ENCODE results near the gene PTPN9.
"Not testable (repeated sequence)": the region's sequence is repeated elsewhere in the genome, so short reads cannot be mapped to it uniquely, and the experiment has no call there.

Gene PTPN9

DNA sequence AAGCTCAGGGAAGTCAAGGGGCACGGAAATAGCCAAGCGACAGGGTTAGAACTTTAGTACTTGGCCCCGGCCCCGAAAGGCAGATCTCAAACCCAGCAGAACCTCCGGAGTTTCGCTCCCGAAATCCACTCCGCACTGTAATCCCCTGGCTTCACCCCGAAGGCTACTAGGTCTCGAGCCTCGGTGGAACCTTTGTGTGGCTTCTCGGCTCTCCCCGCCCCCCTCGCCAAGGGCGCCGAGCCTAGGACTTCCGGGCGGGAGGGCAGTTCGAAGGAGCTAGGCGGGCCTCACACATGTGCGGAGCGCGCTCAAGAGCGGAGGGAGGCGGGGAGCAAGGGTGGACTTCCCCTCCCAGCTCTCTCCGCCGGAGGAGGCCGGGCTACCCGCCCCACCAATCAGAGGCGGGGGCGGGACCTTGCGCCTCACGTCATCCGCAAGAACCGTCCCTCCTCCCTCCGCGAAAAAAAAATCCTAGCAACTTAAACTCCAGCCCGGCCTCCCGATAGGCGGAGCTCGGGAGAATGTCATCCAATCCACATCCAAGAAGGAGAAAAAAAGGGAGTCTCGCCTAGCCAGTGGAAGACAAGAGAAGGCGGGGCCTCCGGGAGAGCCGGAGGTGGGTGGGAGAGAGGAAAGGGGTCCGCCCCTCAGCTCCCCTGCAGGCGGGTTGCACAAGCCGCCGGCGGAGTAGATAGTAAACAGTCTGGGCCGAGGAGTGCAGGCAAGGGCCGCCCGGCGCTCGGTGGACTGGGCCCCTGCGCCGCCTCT, 125.2 kb downstream of the PTPN9 start:
- peak; percentile 99 for DNase-seq (ENCODE audit: low read depth, low spot score)

DNA sequence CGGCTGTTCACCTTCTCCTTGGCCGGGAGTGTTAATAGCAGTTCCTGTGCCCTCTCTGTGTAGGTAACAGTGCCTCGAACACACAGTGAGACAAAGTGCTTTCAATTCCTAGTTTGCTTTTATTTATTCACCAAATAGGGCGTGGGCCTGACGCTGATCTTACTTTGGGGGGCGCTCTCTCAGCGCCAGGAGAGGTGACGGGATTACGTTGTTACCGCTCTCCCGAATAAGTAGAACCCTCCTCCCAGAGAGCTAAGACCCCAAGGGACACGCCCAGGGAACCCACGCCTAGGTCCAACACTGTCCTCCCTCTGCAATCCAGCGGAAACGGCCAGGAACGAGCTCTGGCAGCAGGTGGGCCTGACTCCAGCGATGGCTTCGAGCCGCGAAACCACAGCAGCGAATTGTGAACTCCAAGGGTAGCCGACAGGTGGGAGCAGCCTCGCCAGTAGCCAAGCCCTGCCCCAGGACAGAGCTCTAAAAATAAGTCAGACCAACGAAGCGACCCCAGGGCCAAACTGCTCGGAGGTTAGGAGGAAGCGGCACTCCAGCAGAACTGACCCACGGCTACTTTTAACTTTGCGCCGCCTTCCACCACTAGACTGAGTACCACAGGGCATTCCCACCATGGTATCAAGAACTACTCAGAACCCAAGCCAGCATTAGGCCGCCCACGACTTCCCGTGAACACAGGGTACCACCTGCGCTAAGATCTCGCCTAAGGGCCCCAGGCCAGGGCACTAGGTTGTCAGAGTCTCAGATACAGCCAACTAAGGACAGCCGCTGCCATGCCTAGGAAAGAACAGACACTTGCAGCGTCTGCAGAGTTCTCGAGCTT, 126.0 kb downstream of the PTPN9 start:
- peak; percentile 12 for DNase-seq (ENCODE audit: low read depth, low spot score)

DNA sequence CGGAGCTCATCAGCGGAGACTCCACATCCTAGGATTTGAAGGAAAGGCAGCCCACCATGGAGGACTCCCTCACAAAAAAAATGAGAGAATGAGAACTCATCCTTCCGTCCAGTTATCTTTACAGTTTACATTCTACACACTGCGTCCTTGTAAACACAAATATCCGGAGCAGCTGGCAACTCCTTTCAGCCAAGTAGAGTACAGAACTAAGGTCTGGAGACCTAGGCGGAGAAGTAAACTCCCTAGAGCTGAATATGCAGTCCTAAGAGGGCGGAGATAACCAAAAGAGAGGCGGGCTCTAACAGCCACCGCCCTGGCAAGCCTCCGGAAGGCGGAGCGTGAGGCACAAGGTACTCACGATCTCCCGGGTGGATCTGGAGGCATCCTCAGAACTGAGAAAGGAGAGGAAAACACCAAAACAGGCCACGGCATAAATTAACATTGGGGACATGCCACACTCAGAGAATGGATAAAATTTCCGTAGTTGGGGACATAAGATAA, 126.7 kb downstream of the PTPN9 start:
- DNase-seq (ENCODE audit: low read depth, low spot score) = no peak

DNA sequence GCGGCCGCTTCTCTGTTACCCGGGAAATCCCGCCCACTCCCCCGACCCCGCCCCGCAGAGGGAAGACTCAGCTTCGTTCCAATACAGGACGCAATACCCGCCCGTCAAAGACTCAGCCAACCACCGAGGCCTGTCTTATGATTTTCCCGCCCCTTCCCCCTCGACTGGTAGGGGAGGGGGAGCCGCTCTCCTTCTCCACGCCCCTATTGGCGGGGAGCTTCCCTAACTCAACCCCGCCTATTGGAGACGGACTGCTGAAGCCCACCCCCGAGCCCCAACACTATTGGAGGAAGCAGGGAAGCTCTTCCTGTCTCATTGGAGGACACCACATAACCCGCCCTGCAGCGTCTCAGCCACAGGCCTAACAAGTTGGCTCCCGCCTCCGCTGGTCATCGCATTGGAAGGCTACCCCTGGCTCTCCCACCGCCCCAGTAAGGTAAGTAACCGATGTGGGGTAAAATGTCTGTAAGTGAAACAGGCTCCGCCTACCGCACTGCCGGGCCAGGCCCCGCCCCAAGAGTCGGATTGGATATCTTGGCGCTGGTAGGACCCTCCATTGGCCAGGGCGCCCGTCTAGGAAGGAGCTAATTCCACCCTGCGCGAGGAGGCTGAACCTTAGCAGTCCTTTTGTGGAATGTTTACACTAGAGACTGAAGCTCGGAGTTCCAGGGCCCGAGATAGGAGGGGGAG, 127.3 kb downstream of the PTPN9 start, which contains the start of gene SIN3A:
Gene SIN3A, minus strand, starts transcription at position 17 of the 690 bp plus-strand sequence. CDS start 21,315 bp downstream, outside the sequence.
- DNase-seq (ENCODE audit: low read depth, low spot score) = peak; percentile 100

DNA sequence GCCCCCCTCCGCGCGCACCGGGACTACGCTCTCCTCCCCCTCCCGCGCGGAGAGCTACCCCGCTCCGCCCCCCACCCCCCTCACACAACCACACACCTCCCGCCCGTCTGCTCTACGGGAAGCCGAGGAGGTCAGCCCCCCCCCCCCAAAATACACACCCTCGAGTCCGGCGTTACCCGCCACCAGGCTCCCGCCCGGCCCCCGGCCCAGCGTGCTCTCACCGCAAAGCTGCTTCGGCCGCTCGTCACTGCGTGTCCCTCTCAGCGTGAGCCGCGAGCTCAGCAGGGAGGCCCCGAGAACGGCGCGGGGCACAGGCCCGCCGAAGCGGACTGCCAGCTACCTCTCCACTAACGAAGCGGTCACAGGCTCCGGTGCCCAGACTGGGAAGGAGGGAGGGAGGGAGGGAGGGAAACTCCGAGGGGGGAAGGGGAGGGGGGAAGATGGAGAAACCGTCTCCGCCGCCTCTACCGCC, 127.9 kb downstream of the PTPN9 start:
- no peak for DNase-seq (ENCODE audit: low read depth, low spot score)

DNA sequence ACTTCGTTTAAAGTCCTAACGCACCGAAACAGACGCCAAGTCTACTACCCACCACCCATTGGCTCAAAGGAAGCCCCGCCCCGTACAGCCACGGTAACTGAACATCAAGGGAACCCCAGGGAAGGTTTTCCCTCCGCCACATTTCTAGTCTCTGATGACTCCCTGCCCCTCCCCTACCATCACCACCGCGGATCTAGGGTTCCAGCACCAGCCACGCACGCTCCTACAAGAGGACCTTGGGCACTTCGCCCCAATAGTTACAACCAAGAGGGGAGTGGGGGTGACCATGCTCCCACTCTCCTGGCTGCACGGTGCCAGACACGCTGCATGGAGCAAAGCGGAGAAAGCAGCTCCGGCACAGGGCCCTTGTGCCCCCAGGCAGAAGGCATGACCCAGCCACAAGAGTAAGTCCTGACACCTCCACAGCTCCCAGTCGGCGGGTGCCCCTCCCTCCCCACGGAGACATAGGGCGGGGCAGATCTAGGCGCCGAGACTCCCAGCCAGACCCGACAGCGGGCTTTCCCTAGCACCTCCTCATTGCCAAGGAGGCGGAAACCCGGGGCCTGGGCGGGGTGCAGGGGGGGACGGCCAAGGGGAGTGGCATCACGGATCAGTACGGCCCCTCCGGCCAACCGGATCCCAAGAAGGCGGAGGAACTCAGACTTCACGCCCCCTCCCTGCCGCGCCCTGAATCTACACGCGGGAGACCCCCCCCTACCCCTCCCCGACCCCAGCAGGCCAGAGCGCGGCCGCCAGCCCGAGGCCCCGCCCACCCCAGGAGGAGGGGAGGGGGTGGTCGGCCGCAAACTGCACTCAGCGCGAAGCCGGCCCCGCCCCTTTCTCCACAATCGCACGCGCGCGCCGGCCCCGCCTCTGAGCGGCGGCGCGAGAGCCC, 128.6 kb downstream of the PTPN9 start:
- peak; percentile 88 for DNase-seq (ENCODE audit: low read depth, low spot score)

- DNase-seq (ENCODE audit: low read depth, low spot score) = no peak
Measured at GRCh38 chr15:75449585-75450306, 129.4 kb downstream of the PTPN9 start.

GRCh38 chr15:75448171-75448570, 130.9 kb downstream of the PTPN9 start:
- DNase-seq (ENCODE audit: low read depth, low spot score) = not testable (repeated sequence)

- no peak for DNase-seq (ENCODE audit: low read depth, low spot score)
Measured at GRCh38 chr15:75446151-75446550, 133.0 kb downstream of the PTPN9 start.

- not testable (repeated sequence) for DNase-seq (ENCODE audit: low read depth, low spot score)
Measured at GRCh38 chr15:75445324-75445723, 133.8 kb downstream of the PTPN9 start.

DNA sequence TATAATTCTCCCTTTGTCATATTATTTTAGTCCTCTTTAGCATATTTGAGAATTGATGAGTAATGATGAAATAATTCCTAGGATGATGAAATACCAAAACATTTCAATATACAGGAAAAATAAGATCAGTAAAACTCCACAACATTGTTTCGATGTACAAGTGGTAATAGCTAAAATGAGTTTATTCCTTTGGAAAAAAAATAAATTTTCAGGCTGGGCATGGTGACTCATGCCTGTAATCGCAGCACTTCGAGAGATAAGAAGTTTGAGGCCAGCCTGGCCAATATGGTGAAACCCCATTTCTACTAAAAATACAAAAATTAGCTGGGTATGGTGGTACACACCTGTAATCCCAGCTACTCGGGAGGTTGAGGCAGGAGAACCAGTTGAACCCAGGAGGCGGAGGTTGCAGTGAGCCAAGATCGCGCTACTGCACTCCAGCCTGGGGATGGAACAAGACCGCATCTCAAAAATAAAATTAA, 135.1 kb downstream of the PTPN9 start:
- DNase-seq (ENCODE audit: low read depth, low spot score) = not testable (repeated sequence)

- DNase-seq (ENCODE audit: low read depth, low spot score) = no peak
Measured at GRCh38 chr15:75437721-75438120, 141.4 kb downstream of the PTPN9 start.

DNA sequence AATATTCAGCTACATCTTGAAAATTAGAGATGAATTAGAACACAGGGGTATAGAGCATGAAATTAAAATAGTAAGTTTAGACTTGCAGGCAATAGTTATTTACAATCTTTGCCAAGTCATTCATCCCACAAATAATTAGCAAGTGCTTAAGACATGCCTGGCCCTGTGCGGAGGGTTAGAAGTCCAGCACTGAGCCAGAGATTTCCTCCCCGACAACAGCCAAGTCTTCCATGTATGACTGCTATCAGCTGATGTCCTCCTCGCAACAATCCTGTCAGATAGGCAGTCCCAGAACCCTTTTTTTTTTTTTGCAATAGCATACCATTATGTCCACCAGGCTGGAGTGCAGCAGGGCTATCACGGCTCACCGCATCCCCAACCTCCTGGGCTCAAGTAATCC, 142.2 kb downstream of the PTPN9 start:
- DNase-seq (ENCODE audit: low read depth, low spot score) = no peak

DNA sequence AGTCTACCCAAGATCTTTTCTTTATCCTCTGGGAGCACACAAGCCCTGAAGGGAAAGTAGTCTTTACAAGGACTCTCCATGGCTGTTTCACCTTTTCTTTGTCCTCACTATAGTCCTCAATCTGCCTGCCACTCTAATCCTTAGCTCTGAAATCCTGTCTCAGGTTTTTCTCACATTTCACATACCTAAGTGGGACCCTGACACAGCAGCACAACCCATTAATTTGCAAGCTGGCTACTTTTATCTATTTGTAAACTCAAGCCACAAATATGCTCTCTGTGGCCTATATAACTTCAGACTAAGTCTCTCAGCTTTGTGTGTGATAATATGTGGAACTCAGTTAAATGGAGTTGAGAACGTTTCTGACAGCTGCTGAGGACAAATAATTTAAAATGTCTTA, 147.4 kb downstream of the PTPN9 start:
- no peak for DNase-seq (ENCODE audit: low read depth, low spot score)

GRCh38 chr15:75431270-75431669, 147.8 kb downstream of the PTPN9 start:
- DNase-seq (ENCODE audit: low read depth, low spot score) = no peak

GRCh38 chr15:75430259-75430658, 148.9 kb downstream of the PTPN9 start:
- no peak for DNase-seq (ENCODE audit: low read depth, low spot score)

- DNase-seq (ENCODE audit: low read depth, low spot score) = no peak
Measured at GRCh38 chr15:75428152-75428551, 151.0 kb downstream of the PTPN9 start.

GRCh38 chr15:75425966-75426500, 153.1 kb downstream of the PTPN9 start:
- no peak for DNase-seq (ENCODE audit: low read depth, low spot score)

GRCh38 chr15:75422554-75422953, 156.6 kb downstream of the PTPN9 start:
- DNase-seq (ENCODE audit: low read depth, low spot score) = no peak

GRCh38 chr15:75420698-75421097, 158.4 kb downstream of the PTPN9 start:
- DNase-seq (ENCODE audit: low read depth, low spot score) = no peak
